Neural progenitor cell (in vitro differentiated cells): ENCODE results near the gene FAM168B. TPM values are rescaled to one million over a fixed set of nuclear protein-coding genes. Genes with fewer than 3 reads are reported as not detected.

Source experiments
- DNase-seq: peaks from one replicate; pipeline ENCODE4 v3.0.0-alpha.2; 2016; ENCODE audit warnings: low spot score
- H2AFZ ChIP-seq: fragments of 200-600 bp; sonication (generic); replicated peaks from 2 replicates; pipeline ENCODE4 v1.6.1; 2016; ENCODE audit warnings: antibody characterized with exemption
- H3F3A ChIP-seq: fragments of 200-600 bp; sonication (generic); 2 replicates; pipeline ENCODE4 v1.6.1; 2016; ENCODE audit warnings: antibody characterized with exemption, low read depth
- H3K27ac ChIP-seq: fragments of 200-600 bp; sonication (generic); 2 replicates; pipeline ENCODE4 v1.5.1; 2016; ENCODE audit warnings: mild to moderate bottlenecking
- H3K27me3 ChIP-seq: fragments of 200-600 bp; sonication (generic); 2 replicates; pipeline ENCODE4 v1.6.1; 2016; ENCODE audit warnings: mild to moderate bottlenecking, moderate library complexity
- H3K36me3 ChIP-seq: fragments of 200-600 bp; sonication (generic); 2 replicates; pipeline ENCODE4 v1.5.1; 2016
- H3K4me1 ChIP-seq: fragments of 200-600 bp; sonication (generic); 2 replicates; pipeline ENCODE4 v1.6.1; 2016; ENCODE audit warnings: mixed run types
- H3K4me2 ChIP-seq: fragments of 200-600 bp; sonication (generic); 2 replicates; pipeline ENCODE4 v1.6.1; 2016
- H3K4me3 ChIP-seq: fragments of 200-600 bp; sonication (generic); 2 replicates; pipeline ENCODE4 v1.5.1; 2016
- H3K79me2 ChIP-seq: fragments of 200-600 bp; sonication (generic); 2 replicates; pipeline ENCODE4 v1.6.1; 2016; ENCODE audit warnings: low read depth
- H3K9ac ChIP-seq: fragments of 200-600 bp; sonication (generic); 2 replicates; pipeline ENCODE4 v1.6.1; 2016
- H3K9me3 ChIP-seq: fragments of 200-600 bp; sonication (generic); 2 replicates; pipeline ENCODE4 v1.5.1; 2016; ENCODE audit warnings: low read depth
- H4K20me1 ChIP-seq: fragments of 200-600 bp; sonication (generic); 2 replicates; pipeline ENCODE4 v1.6.1; 2016; ENCODE audit warnings: low read depth
- H3K27ac Mint-ChIP-seq: 3 replicates; pipeline ENCODE4 v1.8.0; 2021; ENCODE audit warnings: mixed read lengths
- H3K27me3 Mint-ChIP-seq: 2 replicates; pipeline ENCODE4 v1.8.0; 2022; ENCODE audit warnings: low read depth, mild to moderate bottlenecking, inconsistent platforms, moderate library complexity, mixed read lengths; ENCODE audit not compliant: insufficient read depth
- H3K36me3 Mint-ChIP-seq: 3 replicates; pipeline ENCODE4 v1.8.0; 2021; ENCODE audit warnings: mixed read lengths
- H3K4me1 Mint-ChIP-seq: 3 replicates; pipeline ENCODE4 v1.8.0; 2021; ENCODE audit warnings: mixed read lengths
- H3K4me3 Mint-ChIP-seq: 3 replicates; pipeline ENCODE4 v1.8.0; 2021; ENCODE audit warnings: mild to moderate bottlenecking, moderate library complexity, mixed read lengths
- H3K9me3 Mint-ChIP-seq: 3 replicates; pipeline ENCODE4 v1.8.0; 2020; ENCODE audit warnings: mixed read lengths
- CTCF ChIP-seq: fragments of 200-600 bp; sonication (generic); IDR thresholded peaks from 2 replicates; pipeline ENCODE4 v1.5.1; 2017; ENCODE audit warnings: antibody characterized with exemption, mild to moderate bottlenecking
- EZH2 ChIP-seq: fragments of 200-600 bp; sonication (generic); IDR thresholded peaks from 2 replicates; pipeline ENCODE4 v1.6.1; 2017; ENCODE audit warnings: antibody characterized with exemption, mild to moderate bottlenecking, moderate library complexity
- EZH2phosphoT487 ChIP-seq: fragments of 200-600 bp; sonication (generic); IDR thresholded peaks from 2 replicates; pipeline ENCODE4 v1.6.1; 2017; ENCODE audit warnings: antibody characterized with exemption
- total RNA-seq: library from RNA; depleted of rRNA; stranded (reverse); fragments of >200 nt; gene quantifications from 2 replicates; pipeline ENCODE4 v1.2.3, GENCODE V29; 2015; ENCODE audit warnings: low replicate concordance

The FAM168B gene
- total RNA-seq, 1 donor from 2014 or later = 63.0 TPM

- no peaks in the 10 kb centered on the region for H3K9me3 ChIP-seq
- H3K9ac ChIP-seq = no peak overlapping the region
- peaks cover 34% of the 10 kb centered on the region for H4K20me1 ChIP-seq
- peaks cover 4% of the 10 kb centered on the region for H3K4me1 ChIP-seq
- H3K4me2 ChIP-seq = no peak overlapping the region
- peaks cover 30% of the 10 kb centered on the region for H3K79me2 ChIP-seq
- H3K4me3 ChIP-seq = no peak overlapping the region
- no peaks in the 10 kb centered on the region for H3K27me3 ChIP-seq
- Mint-ChIP-seq H3K27me3 (no peaks in the 10 kb centered on the region), H3K9me3 (no peaks in the 10 kb centered on the region), H3K27ac (no peak overlapping the region), H3K4me1 (peaks cover 9% of the 10 kb centered on the region), H3K36me3 (peaks cover 47% of the 10 kb centered on the region), H3K4me3 (no peak overlapping the region)
- TF ChIP-seq EZH2 (no peak), EZH2phosphoT487 (no peak), CTCF (no peak)
- peaks cover 10% of the 10 kb centered on the region for H3K36me3 ChIP-seq
- no peak overlapping the region for H2AFZ ChIP-seq
- H3K27ac ChIP-seq = no peak overlapping the region
- H3F3A ChIP-seq = peaks cover 5% of the 10 kb centered on the region
- no peak for DNase-seq
Observed at GRCh38 chr2:131126436-131126835, 33.2 kb upstream of the FAM168B start.

GRCh38 chr2:131125195-131125757 is 32.0 kb upstream of the FAM168B start:
- Histone ChIP-seq H3K9me3 (no peaks in the 10 kb centered on the region), H3K9ac (no peak overlapping the region), H3K79me2 (peaks cover 42% of the 10 kb centered on the region), H3K27me3 (no peaks in the 10 kb centered on the region), H3F3A (no peaks in the 10 kb centered on the region), H4K20me1 (peaks cover 34% of the 10 kb centered on the region), H3K4me2 (no peak overlapping the region), H3K4me3 (no peak overlapping the region), H2AFZ (no peak overlapping the region), H3K27ac (no peak overlapping the region), H3K36me3 (peaks cover 7% of the 10 kb centered on the region), H3K4me1 (no peaks in the 10 kb centered on the region)
- peaks cover 53% of the 10 kb centered on the region for H3K36me3 Mint-ChIP-seq
- peaks cover 12% of the 10 kb centered on the region for H3K4me1 Mint-ChIP-seq
- no peaks in the 10 kb centered on the region for H3K9me3 Mint-ChIP-seq
- no peak for DNase-seq
- no peak overlapping the region for H3K4me3 Mint-ChIP-seq
- H3K27me3 Mint-ChIP-seq = no peaks in the 10 kb centered on the region
- no peak for TF ChIP-seq EZH2phosphoT487
- TF ChIP-seq CTCF = no peak
- TF ChIP-seq EZH2 = no peak
- H3K27ac Mint-ChIP-seq = no peak overlapping the region

GRCh38 chr2:131123192-131123591 is 29.9 kb upstream of the FAM168B start:
- TF ChIP-seq EZH2 (no peak), EZH2phosphoT487 (no peak), CTCF (no peak)
- Mint-ChIP-seq H3K27me3 (no peaks in the 10 kb centered on the region), H3K27ac (no peak overlapping the region), H3K36me3 (peaks cover 41% of the 10 kb centered on the region), H3K4me3 (no peak overlapping the region), H3K9me3 (no peaks in the 10 kb centered on the region), H3K4me1 (peaks cover 12% of the 10 kb centered on the region)
- Histone ChIP-seq H3K9ac (no peak overlapping the region), H3K4me2 (no peak overlapping the region), H2AFZ (no peak overlapping the region), H3K9me3 (no peaks in the 10 kb centered on the region), H3K27ac (no peak overlapping the region), H3K36me3 (no peaks in the 10 kb centered on the region), H3K4me3 (no peak overlapping the region), H3K27me3 (no peaks in the 10 kb centered on the region), H3K4me1 (no peaks in the 10 kb centered on the region), H4K20me1 (peaks cover 43% of the 10 kb centered on the region), H3F3A (no peaks in the 10 kb centered on the region), H3K79me2 (peaks cover 63% of the 10 kb centered on the region)
- DNase-seq = no peak
